Measurements from ENCODE around the gene IQGAP3. TPM values are rescaled to one million over a fixed set of nuclear protein-coding genes. Genes with fewer than 3 reads are reported as not detected.
A peak's percentile ranks its signal among the peaks of the same experiment; 100 is the strongest.

IQGAP3 gene
- polyA plus RNA-seq, 1 donor from 2014 or later = not detected

DNA sequence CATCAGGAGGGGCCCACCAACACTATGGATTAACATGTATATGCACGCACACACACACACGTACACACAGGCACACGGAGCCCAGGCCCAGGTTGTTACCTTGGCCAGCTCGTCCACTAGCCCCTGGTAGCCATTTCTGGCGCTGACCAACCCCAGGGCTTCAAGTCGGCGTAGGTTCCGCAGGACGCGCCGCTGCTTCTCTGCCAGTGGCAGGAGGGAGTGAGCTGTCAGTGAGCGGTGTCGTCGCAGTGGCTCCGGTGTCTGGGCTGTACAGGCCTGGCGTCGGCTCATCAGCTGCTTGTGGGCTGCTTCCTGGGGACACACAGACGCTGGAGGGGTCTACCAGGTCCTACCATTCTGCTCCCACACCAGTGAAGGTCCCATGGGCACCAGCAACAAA, 42.4 kb downstream of the IQGAP3 start:
- no peaks in the 10 kb centered on the region for H3K36me3 Mint-ChIP-seq
- H3K4me3 Mint-ChIP-seq = no peak overlapping the region
- H3K27ac Mint-ChIP-seq = no peak overlapping the region
- H3K4me1 Mint-ChIP-seq = peaks cover 5 to 6% (median 5%) of the 10 kb centered on the region in 3 donors
- no peaks in the 10 kb centered on the region for H3K9me3 Mint-ChIP-seq
- no peaks in the 10 kb centered on the region for H3K27me3 Mint-ChIP-seq

DNA sequence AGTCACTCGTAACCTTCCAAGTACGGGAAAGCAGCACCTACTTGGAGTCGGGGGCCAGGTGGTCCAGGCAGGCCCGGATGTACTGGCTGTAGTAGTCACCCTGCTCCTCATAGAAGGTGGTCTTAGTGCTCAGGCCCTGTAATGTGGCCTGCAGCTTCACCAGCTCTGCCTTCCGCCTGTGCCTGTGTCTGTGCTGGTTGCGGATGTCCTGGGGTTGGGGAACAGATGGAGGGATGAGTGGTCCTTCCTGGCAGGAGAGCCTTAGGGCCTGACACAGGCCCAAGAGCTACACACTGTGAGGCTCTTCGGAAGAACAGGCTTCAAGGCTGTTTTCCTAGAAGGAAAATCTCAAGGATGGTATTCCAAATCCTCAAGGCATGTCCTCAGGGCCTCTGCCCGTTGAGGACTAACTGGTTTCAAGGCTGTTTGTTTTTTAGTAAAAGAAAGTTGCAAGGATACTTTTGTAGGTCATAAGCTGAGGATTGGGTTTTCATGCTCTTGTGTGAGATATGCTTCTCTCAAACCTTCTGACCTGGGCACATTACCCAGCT, 43.4 kb downstream of the IQGAP3 start:
- no peak overlapping the region for H3K4me3 Mint-ChIP-seq

DNA sequence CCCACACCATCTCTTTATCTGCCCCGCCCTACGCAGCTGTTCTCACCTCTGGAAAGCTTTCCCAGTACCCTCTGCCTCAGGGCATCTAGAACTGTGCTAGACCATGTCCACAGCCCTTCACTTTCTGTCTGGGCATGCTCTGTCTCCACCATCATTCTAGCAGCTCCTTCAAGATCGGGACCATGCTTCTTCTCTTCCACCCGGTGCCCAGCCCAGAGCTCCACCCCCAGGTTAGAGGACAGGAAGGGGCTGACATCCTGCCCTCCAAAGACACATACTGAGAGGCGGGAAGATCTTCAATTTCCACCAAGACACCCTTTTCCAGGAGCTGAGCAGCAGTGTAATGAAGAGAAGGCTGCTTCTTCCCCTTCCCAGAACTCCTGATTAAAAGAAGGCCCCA, 44.1 kb downstream of the IQGAP3 start:
- Mint-ChIP-seq H3K4me1 (peaks cover 17 to 18% (median 17%) of the 10 kb centered on the region in 3 donors), H3K9me3 (no peaks in the 10 kb centered on the region), H3K36me3 (no peaks in the 10 kb centered on the region), H3K27ac (no peak overlapping the region), H3K27me3 (no peaks in the 10 kb centered on the region), H3K4me3 (no peak overlapping the region)

More for the DNA sequence above, 43.4 kb downstream of the IQGAP3 start:
- H3K4me1 Mint-ChIP-seq = peaks cover 14 to 16% (median 15%) of the 10 kb centered on the region in 3 donors
- no peaks in the 10 kb centered on the region for H3K9me3 Mint-ChIP-seq
- no peaks in the 10 kb centered on the region for H3K36me3 Mint-ChIP-seq
- no peaks in the 10 kb centered on the region for H3K27me3 Mint-ChIP-seq
- H3K27ac Mint-ChIP-seq = no peak overlapping the region

DNA sequence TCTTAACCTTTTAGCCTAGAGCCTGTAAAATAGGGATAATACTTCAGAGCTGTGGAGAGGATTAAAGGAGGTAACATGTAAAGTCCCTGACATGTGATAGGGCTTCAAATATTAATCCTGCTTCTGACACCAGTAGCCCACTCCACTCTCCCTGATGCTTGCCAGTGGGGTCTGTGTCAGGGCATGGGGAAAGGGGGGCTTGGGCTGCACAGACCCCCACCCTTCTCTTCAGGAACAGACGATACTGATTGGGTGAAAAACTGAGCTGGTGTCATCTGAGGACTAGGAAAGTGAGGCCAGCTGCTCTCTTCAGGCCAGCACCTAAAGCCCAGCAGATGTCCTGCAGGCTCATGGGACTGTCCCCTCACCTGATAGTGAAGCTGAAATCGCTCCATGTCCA, 44.8 kb downstream of the IQGAP3 start:
- Mint-ChIP-seq H3K9me3 (no peaks in the 10 kb centered on the region), H3K27ac (no peak overlapping the region), H3K4me3 (no peak overlapping the region), H3K4me1 (peaks cover 17 to 18% (median 17%) of the 10 kb centered on the region in 3 donors), H3K27me3 (no peaks in the 10 kb centered on the region), H3K36me3 (no peaks in the 10 kb centered on the region)

DNA sequence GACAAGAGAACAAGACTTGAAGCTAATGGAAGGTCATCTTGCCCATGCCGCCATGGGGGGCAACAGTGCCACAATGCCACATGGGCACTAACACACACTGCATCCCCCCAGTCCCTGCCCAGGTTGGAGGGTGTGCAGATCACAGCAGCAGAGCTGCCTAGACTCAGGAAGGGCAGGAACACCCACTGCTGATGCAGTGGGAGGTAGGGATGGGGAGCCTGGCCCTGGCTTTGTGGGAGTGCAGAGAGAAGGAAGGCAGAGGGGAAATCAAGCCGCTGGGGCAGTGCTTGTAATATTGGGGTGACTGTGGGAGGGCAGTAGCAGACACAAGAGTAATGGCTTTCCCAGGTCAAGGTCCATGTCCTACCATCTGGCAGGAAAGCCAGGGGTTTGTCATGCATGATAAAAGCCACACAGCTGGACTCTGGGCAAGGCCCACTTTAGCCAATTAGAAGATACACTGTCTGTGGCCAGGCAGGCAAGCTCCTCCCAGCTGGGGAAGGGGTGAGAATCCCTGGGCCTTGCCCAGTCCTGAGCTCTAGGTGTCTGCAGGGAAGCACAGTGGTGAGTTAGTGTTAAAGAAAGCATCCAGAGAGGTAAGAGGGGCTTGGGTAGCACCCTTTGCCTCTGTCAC, 46.4 kb downstream of the IQGAP3 start:
- Mint-ChIP-seq H3K9me3 (no peaks in the 10 kb centered on the region), H3K27me3 (no peaks in the 10 kb centered on the region), H3K36me3 (no peaks in the 10 kb centered on the region)

DNA sequence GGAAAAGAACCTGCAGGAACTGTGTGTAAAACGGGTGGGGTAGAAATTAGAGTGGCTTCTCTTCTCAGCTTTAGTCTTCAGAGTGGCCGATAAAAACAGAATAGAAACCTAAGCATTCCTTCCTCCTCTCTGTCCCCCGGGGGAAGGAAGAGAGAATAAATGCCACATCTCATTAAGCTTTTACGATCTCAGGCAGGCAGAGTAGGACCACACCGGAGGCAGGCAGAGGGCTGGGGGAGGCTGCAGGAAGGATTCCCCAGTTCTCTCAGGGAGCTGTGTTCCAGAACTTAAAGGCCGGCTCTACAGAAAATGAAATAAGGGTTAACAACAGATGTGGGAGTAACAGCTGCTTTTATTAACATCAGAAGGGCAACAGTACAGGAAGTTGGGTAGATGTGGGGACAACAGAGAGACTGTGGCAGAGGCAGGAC, 47.3 kb downstream of the IQGAP3 start:
- no peaks in the 10 kb centered on the region for H3K36me3 Mint-ChIP-seq
- peak overlapping the region in 3 of 4 donors; percentile 32 to 79 (median 47) for H3K4me3 Mint-ChIP-seq
- no peaks in the 10 kb centered on the region for H3K9me3 Mint-ChIP-seq
- no peaks in the 10 kb centered on the region for H3K27me3 Mint-ChIP-seq
- H3K27ac Mint-ChIP-seq = peak overlapping the region in 1 of 3 donors; percentile 65
- H3K4me1 Mint-ChIP-seq = peaks cover 17 to 18% (median 17%) of the 10 kb centered on the region in 3 donors

More for the DNA sequence above, 46.4 kb downstream of the IQGAP3 start:
- H3K4me3 Mint-ChIP-seq = peak overlapping the region in 1 of 4 donors; percentile 46
- peak overlapping the region in 1 of 3 donors; percentile 29 for H3K27ac Mint-ChIP-seq
- peaks cover 17 to 18% (median 17%) of the 10 kb centered on the region in 3 donors for H3K4me1 Mint-ChIP-seq

DNA sequence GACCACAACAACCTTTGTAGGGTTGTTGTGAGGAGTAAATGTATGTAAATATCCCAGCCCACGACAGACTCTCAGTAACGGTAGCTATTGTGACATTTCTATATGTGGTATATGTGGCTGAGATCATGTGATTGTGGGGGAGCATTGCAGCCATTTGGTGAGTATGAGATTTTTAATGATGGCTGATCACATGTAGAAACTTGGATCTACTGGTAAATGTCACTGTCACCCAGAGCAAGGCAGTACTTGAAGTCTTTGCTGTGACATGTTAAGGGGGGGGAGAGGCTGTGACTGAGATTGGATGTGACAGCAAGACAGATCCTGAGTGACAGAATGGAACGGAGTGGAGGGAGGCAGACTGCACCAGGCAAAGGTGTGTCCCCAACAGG, 47.9 kb downstream of the IQGAP3 start:
- H3K9me3 Mint-ChIP-seq = no peaks in the 10 kb centered on the region

DNA sequence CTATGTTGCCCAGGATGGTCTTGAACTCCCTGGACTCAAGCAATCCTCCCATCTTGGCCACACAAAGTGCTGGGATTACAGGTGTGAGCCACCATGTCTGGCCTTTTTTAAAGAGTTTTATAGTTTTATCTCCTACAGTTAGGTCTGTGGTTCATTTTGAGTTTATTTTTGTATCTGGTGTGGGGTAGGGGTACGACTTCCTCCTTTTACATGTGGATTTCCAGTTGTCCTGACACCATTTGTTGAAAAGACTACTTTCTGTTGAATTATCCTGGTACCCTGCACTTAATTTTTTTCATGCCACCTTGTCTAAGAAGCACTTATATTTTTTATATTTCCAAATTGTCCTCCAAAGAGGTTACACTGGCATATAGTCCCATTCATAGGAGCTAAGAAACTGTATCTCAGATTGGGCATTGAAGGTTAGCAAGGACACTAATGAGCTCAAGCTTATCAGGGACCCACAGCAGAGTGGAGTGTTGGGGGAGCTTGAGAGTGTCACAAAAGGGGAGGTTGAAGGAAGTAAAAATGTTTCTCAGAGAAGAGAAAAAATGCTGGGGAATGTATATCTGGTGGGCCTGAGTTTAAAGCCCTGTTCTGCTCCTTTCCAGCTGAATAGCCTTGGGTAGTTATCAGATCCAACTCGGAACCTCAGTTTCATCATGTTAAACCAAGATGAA, 48.4 kb downstream of the IQGAP3 start:
- Mint-ChIP-seq H3K9me3 (no peaks in the 10 kb centered on the region), H3K27ac (peak overlapping the region in 1 of 3 donors; percentile 65), H3K27me3 (no peaks in the 10 kb centered on the region), H3K4me1 (peaks cover 17 to 18% (median 17%) of the 10 kb centered on the region in 3 donors), H3K4me3 (no peak overlapping the region), H3K36me3 (no peaks in the 10 kb centered on the region)

More for the DNA sequence above, 47.9 kb downstream of the IQGAP3 start:
- H3K4me1 Mint-ChIP-seq = peaks cover 17 to 18% (median 17%) of the 10 kb centered on the region in 3 donors
- no peaks in the 10 kb centered on the region for H3K36me3 Mint-ChIP-seq
- H3K27ac Mint-ChIP-seq = peak overlapping the region in 2 of 3 donors; percentile 21 to 65
- H3K4me3 Mint-ChIP-seq = peak overlapping the region in 2 of 4 donors; percentile 47 to 79
- no peaks in the 10 kb centered on the region for H3K27me3 Mint-ChIP-seq

DNA sequence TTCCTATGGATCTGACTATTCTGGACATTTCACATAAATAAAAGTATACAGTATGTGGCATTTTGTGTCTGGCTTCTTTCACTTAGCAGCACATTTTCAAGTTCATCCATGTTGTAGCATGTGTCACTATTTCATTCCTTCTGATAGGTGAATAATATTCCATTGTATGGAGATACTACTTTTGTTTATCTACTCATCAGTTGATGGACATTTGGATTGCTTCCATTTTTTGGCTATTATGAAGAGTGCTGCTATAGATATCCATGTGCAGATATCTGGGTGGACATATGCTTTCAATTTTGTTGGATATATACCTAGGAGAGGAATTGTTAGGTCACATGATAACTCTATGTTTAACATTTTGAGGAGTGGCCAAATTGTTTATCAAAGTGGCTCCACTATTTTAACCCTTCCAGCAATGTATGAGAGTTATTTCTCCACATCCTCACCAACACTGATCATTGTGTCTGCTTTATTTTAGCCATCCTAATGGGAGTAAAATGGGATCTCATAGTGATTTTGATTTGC, 49.9 kb downstream of the IQGAP3 start:
- Mint-ChIP-seq H3K4me3 (no peak overlapping the region), H3K9me3 (no peaks in the 10 kb centered on the region), H3K27me3 (no peaks in the 10 kb centered on the region), H3K36me3 (no peaks in the 10 kb centered on the region), H3K4me1 (peaks cover 15 to 18% (median 17%) of the 10 kb centered on the region in 3 donors), H3K27ac (no peak overlapping the region)

DNA sequence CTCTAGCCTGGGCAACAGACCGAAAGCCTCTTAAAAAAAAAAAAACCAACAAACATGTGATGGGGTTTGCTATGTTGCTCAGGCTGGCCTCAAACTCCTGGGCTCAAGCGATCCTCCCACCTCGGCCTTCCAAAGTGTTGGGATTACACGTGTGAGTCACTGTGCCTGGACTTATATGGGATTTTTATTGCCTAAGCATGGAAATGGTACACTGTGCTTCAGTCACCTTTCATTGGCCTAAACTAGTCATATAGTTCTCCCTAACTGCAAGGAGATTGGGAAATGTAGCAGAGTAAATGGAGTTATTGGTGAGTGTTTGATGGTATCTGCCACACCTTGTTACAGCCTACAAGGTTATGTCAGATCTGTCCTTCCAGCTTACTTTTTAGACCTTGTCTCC, 54.6 kb downstream of the IQGAP3 start:
- Mint-ChIP-seq H3K9me3 (no peaks in the 10 kb centered on the region), H3K4me1 (no peaks in the 10 kb centered on the region), H3K4me3 (no peak overlapping the region)

DNA sequence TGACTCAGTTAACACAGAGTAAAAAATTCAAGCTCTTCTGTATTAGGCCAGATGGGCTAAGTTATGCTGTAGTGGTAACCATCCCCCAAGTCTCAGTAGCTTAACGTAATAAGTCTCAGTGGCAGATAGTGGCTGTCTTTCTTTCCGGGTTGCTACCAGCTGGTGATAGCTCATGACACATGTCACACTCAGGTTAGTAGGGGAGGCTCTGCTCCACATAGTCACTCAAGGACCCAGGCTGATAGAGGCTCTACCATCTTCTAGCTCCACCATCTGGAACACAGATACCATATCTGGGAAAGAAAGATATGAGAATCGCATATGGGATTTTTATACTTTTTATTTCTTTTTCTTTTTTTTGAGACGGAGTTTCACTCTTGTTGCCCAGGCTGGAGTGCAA, 55.5 kb downstream of the IQGAP3 start:
- Mint-ChIP-seq H3K4me3 (no peak overlapping the region), H3K27ac (no peak overlapping the region)

More for the DNA sequence above, 54.6 kb downstream of the IQGAP3 start:
- Mint-ChIP-seq H3K27ac (no peak overlapping the region), H3K36me3 (no peaks in the 10 kb centered on the region), H3K27me3 (no peaks in the 10 kb centered on the region)

DNA sequence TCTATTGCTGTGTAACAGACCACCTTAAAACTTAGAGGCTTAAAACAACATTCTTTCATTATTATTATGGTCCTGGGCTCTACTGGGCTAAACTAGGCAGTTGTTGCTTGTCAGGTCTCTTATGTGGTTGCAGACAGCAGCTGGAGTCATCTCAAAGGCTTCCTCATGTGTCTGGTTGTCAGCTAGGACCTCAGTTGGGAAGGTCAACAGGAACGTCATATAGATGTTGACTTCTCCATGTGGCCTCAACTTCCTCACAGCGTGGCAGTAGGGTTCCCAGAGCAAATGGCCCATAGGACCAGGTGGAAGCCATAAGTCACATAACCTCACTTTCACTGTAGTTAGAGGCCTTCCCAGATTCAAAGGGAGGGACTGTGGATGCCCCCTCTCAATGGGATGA, 56.4 kb downstream of the IQGAP3 start:
- no peaks in the 10 kb centered on the region for H3K36me3 Mint-ChIP-seq
- H3K4me1 Mint-ChIP-seq = no peaks in the 10 kb centered on the region
- no peak overlapping the region for H3K4me3 Mint-ChIP-seq
- no peaks in the 10 kb centered on the region for H3K27me3 Mint-ChIP-seq
- H3K9me3 Mint-ChIP-seq = no peaks in the 10 kb centered on the region
- no peak overlapping the region for H3K27ac Mint-ChIP-seq

More for the DNA sequence above, 55.5 kb downstream of the IQGAP3 start:
- H3K27me3 Mint-ChIP-seq = no peaks in the 10 kb centered on the region
- H3K4me1 Mint-ChIP-seq = no peaks in the 10 kb centered on the region
- no peaks in the 10 kb centered on the region for H3K36me3 Mint-ChIP-seq
- H3K9me3 Mint-ChIP-seq = no peaks in the 10 kb centered on the region

DNA sequence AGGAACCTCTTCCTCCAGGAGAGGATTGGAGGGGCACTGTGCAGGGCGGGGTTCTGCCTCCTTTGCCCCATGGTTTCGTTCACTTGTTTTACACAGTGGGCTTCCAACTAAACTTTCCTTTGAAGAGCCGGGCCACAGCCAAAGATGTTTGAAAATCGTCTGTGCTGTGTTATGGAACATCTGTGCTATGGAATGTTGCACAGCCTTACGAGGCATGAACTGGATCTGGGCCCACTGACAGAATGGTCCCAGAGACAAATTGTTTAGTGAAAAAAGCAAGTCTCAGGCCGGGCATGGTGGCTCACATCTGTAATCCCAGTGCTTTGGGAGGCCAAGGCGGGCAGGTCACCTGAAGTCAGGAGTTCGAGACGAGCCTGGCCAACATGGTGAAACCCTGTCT, 59.2 kb downstream of the IQGAP3 start:
- Mint-ChIP-seq H3K36me3 (no peaks in the 10 kb centered on the region), H3K9me3 (no peaks in the 10 kb centered on the region), H3K4me1 (peaks cover 0 to 4% (median 3%) of the 10 kb centered on the region in 3 donors), H3K27me3 (no peaks in the 10 kb centered on the region), H3K27ac (no peak overlapping the region), H3K4me3 (no peak overlapping the region)

DNA sequence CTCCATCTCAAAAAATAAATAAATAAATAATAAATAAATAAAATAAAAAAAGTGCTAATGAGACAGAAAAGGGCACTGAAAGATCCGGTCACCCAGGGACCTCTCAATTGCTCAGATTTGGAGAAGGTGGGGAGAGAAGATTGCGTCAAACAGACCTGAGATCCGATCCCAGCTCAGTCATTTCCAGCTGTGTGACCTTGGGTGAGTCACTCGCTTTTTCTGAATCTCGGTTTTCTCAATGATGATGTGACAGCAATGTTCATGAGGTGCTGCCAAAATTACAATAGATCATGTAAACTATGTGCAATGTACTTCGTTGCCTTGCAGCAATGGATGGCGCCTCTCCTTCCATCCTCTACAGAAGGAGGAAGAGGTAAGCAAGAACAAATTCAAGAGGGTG, 60.7 kb downstream of the IQGAP3 start:
- Mint-ChIP-seq H3K4me1 (peaks cover 0 to 9% (median 5%) of the 10 kb centered on the region in 3 donors), H3K27ac (peak overlapping the region in 2 of 3 donors; percentile 12 to 84), H3K36me3 (no peaks in the 10 kb centered on the region), H3K4me3 (no peak overlapping the region), H3K27me3 (no peaks in the 10 kb centered on the region), H3K9me3 (no peaks in the 10 kb centered on the region)

DNA sequence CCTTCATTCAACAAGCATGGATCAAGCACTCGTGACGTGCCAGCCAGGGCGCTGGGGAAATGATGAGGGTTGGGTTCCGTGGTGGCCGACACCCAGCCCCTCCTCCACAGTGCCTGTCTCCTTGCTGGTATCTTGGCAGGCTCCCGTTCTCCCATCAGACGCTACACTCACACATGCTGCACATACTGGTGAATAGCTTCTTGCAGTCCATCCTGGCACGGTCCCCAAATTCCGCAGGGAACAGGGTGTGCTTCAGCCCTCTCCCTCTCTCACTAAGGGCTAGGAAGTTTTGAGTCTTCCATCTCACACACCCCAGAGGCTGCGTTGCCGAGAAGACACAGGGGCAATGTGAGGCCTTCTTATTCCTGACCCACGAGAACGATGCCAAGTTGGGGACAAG, 61.7 kb downstream of the IQGAP3 start:
- Mint-ChIP-seq H3K36me3 (no peaks in the 10 kb centered on the region), H3K27ac (peak overlapping the region in 1 of 3 donors; percentile 66), H3K9me3 (no peaks in the 10 kb centered on the region), H3K27me3 (no peaks in the 10 kb centered on the region), H3K4me1 (peaks cover 6 to 15% (median 8%) of the 10 kb centered on the region in 3 donors), H3K4me3 (peak overlapping the region in 1 of 4 donors; percentile 56)

Data from IgD-negative memory B cell (primary cell).